ENCODE measurements around the gene CLCN4. TPM values are rescaled to one million over a fixed set of nuclear protein-coding genes. Genes with fewer than 3 reads are reported as not detected.
A peak's percentile ranks its signal among the peaks of the same experiment; 100 is the strongest.

The CLCN4 gene
- total RNA-seq, 1 experiment from 2014 or later = 0.31 TPM

GRCh38 chrX:10166248-10166716 lies 9.5 kb downstream of the CLCN4 start:
- DNase-seq (ENCODE audit: low spot score) = no peak

- no peak for DNase-seq (ENCODE audit: low spot score)
These were observed 10.0 kb downstream of the CLCN4 start for GRCh38 chrX:10166731-10167151.

- DNase-seq (ENCODE audit: low spot score) = no peak
These were observed 10.8 kb downstream of the CLCN4 start for GRCh38 chrX:10167573-10167972.

DNA sequence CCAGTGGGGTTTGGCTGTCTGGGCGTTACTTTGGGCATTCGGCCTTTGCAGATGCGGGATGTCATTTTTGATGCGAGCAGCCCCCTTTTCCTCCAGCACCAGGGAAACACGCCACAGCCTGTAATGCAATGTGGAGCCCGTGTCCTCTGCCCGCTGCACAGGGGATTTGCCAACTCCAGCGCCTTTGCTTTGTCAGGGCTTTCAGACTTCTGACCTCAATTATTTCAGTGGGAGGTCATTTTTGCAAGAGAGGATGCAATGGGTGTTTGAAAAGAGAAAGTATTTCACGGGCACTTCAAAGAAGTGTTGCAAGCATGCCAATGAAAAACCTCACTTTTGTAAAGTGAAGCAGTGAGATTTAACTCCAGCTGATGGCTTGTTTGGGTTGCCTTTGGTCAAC lies 11.5 kb downstream of the CLCN4 start:
- no peak for DNase-seq (ENCODE audit: low spot score)

GRCh38 chrX:10169175-10169574 lies 12.4 kb downstream of the CLCN4 start:
- DNase-seq (ENCODE audit: low spot score) = no peak

- no peak for DNase-seq (ENCODE audit: low spot score)
These were observed 14.5 kb downstream of the CLCN4 start for GRCh38 chrX:10171249-10171648.

DNA sequence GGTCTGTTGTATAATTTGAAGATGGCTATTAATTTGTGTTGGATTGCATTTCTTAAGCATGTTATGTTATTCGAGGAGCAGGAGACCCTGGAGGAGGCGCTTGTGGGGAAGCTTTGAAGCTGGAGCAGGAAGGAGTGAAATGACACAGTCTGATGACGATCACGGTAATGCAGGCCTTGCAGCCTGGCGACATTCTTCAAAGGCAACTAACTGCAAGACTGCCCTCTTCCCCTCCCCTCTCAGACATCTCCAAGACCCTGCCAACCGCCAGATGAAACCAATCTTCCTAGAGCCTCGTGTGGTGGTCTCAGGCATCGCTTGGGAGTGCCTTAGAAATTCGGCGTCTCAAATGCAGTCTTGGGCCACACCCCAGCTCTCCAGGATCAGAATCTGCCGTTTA lies 16.1 kb downstream of the CLCN4 start:
- DNase-seq (ENCODE audit: low spot score) = no peak

DNA sequence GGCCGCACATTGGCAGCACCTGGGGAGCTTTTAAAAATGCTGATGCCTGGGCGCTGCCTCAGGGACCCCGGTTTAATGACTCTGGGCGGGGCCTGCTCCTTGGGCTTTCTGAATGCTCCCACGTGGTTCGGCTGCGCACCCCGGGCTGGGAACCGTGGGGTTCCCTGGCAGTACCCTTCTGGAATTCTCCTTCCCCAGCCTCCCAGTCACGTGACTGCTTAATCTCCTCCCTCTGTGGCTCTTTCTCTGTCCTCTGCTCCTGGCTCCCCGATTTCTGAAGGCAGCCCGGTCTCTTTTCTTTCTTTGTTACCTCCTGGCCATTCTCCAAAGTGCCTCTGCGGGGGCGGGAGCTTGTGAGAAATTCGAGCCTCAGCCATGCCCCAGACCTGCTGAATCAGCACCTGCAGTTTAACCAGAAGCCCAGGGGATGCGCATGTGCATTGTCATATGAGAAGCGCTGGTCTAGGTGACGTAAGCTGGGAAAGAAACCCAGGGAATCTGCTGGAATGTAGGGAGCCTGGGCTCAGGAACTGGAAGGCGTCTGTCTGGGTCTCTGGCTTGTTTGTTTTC lies 16.6 kb downstream of the CLCN4 start:
- peak; percentile 5 for DNase-seq (ENCODE audit: low spot score)

GRCh38 chrX:10174051-10174450 lies 17.3 kb downstream of the CLCN4 start:
- no peak for DNase-seq (ENCODE audit: low spot score)

- no peak for DNase-seq (ENCODE audit: low spot score)
These were observed 18.0 kb downstream of the CLCN4 start for GRCh38 chrX:10174810-10175209.

GRCh38 chrX:10175319-10175871 lies 18.6 kb downstream of the CLCN4 start:
- no peak for DNase-seq (ENCODE audit: low spot score)

DNA sequence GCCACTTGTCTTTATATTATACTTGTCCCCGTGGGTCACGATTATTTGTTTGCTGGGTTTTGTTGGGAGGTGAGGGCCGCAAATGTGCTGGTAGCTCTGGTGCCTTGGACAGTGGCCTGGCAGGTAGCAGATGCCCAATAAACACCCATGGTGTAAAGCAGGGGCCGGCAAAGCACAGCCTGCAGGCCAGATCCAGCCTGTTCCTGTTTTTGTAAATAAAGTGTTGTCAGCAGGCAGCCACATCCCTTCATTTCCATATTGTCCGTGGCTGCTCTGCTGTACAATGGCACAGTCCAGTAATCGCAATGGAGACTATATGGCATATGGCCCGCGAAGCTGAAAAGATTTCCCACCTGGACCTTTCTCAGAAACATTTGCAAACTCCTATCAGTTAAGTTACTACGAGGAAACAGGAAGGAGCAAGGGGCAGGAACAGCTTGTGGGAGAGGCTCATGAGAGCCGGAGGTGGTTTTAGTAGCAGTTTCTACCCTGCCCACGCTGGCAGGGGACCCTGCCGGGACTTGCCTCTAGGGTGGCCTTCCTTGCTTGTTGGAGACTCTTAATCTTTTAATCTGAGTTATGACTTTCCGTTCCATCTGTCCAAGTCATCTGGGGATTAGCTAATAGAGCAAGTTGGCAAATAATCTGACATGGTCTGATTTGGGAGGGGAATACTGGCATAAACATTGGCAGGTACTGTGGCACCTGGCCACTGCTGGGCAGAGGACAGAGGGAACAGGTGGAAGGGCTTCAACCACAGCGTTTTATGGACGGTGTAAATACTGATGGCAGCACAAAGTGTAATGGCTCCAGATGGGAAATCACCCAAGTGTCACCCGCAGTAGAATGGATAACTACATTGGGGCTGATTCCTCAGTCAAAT lies 19.6 kb downstream of the CLCN4 start:
- no peak for DNase-seq (ENCODE audit: low spot score)

DNA sequence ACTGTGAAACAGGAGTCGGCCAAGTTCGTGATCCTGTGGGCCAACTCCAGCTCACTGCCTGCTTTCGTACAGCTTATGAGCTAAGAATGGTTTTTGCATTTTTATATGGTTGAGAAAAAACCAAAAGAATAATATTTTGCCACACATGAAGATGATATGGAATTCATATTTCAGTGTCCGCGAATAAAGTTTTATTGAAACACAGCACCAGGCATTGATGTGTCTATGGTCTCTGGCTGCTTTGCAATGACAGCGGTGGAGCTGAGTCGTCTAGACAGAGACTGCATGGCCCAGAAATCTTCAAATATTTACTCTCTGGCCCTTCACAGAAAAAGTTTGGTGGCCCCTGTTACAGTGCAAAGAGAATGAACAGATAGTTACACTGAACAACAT lies 20.2 kb downstream of the CLCN4 start:
- DNase-seq (ENCODE audit: low spot score) = no peak

DNA sequence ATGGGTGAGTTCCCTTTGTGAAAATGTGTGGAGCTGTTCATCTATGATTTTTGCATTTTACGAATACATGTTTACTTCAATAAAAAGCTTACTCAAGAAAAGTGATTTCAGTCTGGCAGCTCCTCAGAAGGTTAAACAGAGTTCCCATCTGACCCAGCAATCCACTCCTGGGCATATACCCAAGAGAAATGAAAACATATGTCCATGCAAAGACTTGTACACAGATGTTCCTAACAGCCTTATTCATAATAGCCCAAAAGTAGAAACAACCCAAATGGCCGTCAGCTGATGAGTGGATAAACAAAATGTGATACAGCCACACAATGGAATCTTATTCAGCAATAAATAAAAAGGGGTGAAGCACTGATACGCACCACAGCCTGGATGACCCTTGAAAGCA lies 20.8 kb downstream of the CLCN4 start:
- DNase-seq (ENCODE audit: low spot score) = no peak

- DNase-seq (ENCODE audit: low spot score) = no peak
These were observed 22.2 kb downstream of the CLCN4 start for GRCh38 chrX:10178866-10179463.

- no peak for DNase-seq (ENCODE audit: low spot score)
These were observed 27.0 kb downstream of the CLCN4 start for GRCh38 chrX:10183760-10184159.

- no peak for DNase-seq (ENCODE audit: low spot score)
These were observed 27.6 kb downstream of the CLCN4 start for GRCh38 chrX:10184411-10184810.

DNA sequence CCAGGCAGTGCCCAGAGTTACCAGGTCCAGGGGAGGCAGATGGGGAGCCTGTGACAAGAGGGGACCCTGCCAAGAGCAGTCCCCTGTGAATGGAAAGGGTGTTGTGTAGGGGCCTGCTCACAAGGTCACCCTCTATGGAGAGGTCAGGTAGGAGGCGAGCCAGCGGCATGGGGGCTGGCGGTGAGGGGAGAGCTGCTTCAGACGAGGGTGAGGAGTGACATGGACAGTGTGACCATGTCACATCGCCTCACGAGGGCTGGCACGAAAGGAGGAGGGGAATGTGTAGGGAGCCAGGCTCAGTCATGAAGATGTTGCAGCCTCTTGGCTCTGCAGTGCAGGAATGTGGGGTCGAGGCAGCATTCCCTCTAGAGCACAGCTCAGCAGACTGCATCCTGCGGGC lies 29.6 kb downstream of the CLCN4 start:
- no peak for DNase-seq (ENCODE audit: low spot score)

DNA sequence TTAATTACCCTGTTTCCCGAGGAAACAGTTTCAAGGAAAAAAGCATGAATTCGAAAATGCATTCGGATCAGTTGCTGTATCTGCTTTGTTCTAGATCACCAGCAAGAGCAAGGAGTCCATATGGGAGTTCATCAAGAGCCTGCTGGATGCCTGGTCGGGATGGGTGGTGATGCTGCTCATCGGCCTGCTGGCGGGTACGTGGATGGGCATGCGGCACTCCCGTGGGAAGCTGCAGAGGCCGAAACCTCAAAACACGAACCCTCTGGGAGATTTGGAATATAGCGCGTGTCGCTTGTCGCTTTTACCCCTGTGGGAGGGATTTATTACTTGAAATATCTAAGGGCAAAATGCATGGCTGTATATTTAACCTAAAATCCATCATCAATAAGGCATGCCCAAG lies 30.6 kb downstream of the CLCN4 start:
- DNase-seq (ENCODE audit: low spot score) = no peak

- peak; percentile 81 for DNase-seq (ENCODE audit: low spot score)
These were observed 32.8 kb downstream of the CLCN4 start for GRCh38 chrX:10189317-10190268.

- peak; percentile 48 for DNase-seq (ENCODE audit: low spot score)
These were observed 33.6 kb downstream of the CLCN4 start for GRCh38 chrX:10190367-10190766.

Measured in HT-29 (cell line).